ENCODE results near the gene AK9.
"Not testable (repeated sequence)": the region's sequence is repeated elsewhere in the genome, so short reads cannot be mapped to it uniquely, and the experiment has no call there.

Gene AK9

DNA sequence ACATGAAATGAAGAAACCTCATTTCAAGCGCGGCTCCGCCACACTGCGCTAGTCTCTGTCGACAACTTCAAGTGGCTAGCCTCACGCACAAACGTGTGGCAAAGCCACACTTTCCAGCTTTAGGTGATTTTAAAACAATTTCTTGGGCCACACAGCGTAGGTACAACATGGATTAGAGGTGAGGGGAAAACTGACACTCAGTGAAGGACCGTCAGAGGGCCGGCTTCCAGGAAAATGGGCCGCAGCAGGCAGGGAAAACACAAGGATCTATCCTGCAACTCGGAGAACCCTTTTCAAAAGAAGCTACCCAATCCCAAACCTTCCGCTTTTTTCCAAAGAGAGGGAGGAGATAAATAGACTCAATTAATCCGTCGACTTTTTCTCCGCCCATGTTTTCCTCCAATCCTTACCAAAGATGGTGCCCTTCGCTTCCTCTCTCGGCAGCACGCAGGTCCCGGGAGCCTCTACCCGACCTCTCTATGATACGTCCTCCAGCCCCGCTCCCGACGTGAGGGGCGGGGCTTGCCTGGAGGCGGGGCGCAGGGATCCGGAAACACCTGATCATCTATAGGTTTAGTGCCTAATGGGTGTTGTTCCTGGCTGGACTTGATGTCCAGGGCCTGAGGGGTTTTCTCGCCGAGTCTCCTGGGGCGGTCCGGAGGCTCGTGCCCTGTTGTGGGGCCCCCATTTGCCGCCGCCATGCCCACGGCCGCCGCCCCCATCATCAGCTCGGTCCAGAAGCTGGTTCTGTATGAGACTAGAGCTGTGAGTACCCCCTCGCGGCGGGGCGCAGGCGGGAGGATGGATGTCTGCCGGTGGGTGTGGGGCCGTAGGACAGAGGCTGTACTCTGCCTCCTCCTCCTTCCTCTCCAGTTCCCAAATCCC, at the start of gene AK9, which contains the start of gene FIG4:
Gene AK9 (minus strand): TSS at position 466 of the 885 bp plus-strand sequence. CDS start 15,457 bp downstream, outside the sequence.
Gene FIG4 (plus strand): TSS at position 560 of the 885 bp plus-strand sequence. CDS start 140 bp downstream, at position 700.
- peak; percentile 82 to 90 for DNase-seq (ENCODE audit: low read depth in 2 of 2)

DNA sequence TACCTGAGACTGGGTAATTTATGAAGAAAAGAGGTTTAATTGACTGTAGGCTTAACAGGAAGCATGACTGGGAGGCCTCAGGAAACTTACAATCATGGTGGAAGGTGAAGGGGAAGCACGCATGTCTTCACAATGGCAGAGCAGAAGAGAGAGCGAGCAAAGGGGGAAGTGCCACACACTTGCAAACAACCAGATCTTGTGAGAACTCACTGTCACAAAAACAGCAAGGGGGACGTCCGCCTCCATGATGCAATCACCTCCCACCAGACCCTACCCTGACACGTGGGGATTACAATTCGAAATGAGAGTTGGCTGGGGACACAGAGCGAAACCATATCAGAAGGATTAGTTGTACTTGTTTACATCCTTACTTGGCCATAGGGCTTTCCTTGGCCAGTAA, 49.8 kb upstream of the AK9 start:
- no peak for DNase-seq (ENCODE audit: low read depth in 2 of 2)

DNA sequence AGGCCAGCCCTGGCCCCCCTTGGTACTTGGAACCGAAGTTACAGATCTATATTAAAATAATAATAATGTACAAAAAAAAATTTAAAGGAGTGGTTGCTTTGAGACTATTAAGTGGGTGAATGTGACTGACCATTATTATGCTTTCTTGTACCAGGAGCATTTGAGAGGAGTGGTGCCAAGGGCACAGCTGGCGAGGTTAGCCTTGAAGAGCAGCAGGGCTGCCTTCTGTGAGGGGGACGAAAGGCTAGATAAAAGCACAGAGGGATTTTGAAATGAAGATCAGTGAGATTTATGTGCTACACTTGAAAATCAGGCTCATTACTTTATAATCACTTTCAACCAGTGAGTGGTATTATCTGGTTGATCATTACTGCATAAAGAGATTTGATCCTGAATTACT, 48.7 kb upstream of the AK9 start:
- no peak for DNase-seq (ENCODE audit: low read depth in 2 of 2)

DNA sequence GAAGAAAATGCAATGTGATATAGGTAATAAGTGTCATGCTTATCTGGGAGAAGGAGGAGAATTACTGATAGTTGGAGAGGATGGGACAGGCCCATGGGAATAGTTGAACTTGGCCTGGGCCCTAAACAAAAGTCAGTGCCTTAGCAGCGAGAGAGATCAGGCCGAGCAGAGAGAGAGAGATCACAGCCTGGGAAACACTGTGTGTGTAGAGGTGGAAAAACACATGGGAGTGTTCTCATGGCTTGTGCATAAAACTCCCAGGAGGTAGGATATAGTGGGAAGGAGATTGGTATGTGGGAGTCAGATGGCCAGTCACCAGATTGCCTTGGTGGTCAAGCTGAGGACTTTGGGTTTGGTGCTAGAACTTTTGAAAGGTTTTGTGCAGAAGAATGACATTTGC, 47.7 kb upstream of the AK9 start:
- no peak for DNase-seq (ENCODE audit: low read depth in 2 of 2)

DNA sequence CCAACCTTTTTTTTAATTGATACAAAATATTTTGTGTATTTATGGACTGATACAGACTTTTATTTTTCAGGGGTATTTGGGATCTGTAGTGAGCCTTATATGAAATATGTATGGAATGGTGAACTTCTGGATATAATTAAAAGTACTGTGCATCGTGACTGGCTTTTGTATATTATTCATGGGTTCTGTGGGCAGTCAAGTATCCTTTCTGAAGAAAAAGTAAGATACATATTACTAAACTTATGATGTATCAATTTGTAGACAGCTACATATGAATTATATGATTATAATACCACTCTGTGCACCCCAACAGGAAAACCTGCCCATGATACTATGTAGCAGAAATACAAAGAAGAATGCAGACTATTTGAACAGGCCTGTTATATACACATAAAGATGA, 47.3 kb upstream of the AK9 start:
- DNase-seq (ENCODE audit: low read depth in 2 of 2): no peak

DNA sequence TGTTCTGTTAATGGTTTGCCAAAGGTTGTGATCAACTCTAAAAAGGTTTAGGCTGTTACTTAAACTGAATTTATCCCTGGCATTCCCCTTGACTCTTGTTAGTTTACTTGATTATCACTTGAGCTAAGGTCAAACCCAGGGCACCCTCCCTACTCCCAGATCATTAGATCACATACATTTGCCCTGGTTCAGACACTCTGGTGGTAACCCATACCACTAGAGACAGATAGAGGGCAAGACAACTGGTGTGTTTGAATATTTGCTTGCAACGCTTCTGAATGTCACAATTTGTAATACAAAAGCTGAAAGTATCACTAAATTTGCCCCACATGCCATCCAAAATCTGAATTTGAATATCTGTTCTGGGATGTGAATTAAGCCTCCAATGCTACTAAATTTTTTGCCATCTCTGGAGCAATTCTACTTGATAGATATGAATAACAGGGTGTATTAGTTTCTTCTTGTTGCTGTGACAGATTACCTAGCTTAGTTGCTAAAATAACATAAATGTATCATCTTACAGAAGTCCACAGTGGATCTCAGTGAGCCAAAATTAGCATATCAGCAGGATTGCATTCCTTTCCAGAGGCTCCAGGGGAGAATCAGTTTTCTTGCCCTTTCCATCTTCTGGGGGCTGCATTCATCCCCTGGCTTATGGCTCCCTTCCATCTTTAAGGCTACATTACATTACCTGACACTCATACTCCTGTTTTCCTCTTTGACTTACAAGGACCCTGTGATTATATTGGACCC, 45.4 kb upstream of the AK9 start:
- no peak for DNase-seq (ENCODE audit: low read depth in 2 of 2)

DNA sequence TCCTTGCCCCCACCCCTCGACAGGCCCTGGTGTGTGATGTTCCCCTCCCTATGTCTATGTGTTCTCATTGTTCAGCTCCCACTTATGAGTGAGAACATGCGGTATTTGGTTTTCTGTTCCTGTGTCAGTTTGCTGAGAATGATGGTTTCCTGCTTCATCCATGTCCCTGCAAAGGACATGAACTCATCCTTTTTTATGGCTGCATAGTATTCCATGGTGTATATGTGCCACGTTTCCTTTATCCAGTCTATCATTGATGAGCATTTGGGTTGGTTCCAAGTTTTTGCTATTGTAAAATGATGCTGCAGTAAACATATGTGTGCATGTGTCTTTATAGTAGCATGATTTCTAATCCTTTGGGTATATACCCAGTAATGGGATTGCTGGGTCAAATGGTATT, 34.2 kb upstream of the AK9 start:
- not testable (repeated sequence) for DNase-seq (ENCODE audit: low read depth in 2 of 2)

DNA sequence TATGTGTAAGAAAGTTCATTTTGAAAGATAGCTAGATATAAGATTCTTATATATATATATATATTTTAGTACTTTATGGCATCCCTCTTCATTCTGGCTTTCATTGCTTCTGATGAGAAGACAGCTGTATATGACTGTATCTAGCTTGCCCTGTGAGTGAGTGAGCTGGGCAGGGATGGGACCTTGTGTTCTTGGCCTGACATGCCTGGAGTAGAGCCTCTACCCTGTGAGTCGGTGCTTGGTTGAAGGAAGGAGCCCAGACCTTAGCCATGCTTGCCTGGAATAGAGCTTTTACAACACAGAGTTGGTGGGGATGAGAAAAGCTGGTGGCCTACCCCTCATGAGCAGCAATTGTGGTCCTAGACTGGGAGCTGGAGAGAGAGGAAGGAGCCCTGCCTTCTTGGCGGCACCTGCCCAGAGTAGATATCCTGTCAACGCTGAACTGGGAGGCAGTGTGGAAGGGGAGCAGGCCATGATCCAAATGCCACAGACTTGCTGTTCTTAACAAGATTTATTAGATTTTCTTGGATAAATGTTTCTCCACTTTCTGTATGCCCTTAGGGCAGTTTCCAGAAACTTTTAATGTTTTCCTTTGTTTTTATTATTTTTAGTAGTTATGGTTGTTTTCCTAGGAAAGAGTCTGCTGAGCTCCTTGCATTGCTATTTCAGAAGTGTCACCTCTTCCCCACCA, 31.7 kb upstream of the AK9 start:
- no peak for DNase-seq (ENCODE audit: low read depth in 2 of 2)

DNA sequence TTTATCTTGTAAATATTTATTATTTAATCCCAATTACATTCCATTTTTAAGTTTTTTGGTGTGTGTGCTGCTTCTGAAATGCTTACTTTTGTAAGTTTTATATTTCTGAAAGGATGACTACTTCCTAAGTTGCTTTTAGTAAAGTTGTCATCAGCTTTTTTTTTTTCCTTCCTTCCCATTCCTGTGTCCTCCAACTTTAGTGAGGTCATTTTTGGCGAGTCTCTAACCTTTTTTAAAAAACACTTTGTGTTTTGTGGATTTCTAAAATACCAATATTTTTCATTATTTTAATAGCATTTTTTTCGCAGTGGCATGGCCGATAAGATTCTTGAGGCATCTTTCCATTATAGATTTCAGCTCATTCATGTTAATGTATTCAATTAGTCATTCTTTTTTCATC, 31.0 kb upstream of the AK9 start:
- no peak for DNase-seq (ENCODE audit: low read depth in 2 of 2)

DNA sequence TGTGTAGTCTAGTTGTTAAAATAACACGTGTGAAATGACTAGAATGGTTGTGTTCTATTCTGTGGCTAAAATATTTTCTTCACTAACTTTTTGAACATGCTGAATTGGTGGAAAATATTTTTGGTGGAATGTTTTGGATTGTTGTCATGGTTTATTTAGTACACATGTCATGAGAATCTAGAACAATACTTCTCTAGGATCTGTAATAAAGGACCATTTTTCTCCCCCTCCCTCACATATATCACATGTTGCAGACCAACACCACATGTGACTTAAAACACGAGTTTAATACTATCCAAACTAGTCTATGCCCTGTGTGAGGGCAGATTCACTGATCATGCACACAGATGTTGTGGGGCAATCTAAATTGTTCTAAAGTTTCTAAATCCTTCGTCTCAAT, 29.3 kb upstream of the AK9 start:
- DNase-seq (ENCODE audit: low read depth in 2 of 2): no peak

DNA sequence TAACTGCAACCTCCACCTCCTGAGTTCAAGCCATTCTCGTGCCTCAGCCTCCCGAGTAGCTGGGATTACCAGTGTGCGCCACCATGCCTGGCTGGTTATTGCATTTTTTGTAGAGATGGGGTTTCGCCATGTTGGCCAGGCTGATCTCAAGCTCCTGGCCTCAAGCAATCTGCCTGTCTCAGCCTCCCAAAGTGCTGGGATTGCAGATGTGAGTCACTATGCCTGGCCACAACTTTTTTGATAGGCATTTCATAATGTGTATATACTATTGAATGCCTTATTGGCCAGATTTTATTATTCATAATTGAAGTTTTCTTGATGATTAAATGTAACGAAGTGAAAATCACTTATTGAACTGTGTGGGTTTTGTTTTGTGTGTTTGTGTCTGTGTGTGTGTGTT, 28.0 kb upstream of the AK9 start:
- DNase-seq (ENCODE audit: low read depth in 2 of 2): no peak

DNA sequence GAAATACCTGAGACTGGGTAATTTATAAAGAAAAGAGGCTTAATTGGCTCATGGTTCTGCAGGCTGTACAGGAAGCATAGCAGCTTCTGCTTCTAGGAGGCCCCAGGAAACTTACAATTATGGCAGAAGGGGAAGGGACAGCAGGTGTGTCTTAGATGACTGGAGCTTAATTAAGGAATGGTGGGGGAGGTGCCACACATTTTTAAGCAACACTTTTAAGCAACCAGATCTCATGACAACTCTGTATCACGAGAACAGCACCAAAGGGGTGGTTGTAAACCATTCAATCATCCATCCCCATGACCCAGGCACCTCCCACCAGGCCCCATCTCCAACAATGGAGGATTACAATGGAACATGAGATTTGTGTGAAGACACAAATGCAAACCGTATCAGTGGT, 27.0 kb upstream of the AK9 start:
- DNase-seq (ENCODE audit: low read depth in 2 of 2): no peak

DNA sequence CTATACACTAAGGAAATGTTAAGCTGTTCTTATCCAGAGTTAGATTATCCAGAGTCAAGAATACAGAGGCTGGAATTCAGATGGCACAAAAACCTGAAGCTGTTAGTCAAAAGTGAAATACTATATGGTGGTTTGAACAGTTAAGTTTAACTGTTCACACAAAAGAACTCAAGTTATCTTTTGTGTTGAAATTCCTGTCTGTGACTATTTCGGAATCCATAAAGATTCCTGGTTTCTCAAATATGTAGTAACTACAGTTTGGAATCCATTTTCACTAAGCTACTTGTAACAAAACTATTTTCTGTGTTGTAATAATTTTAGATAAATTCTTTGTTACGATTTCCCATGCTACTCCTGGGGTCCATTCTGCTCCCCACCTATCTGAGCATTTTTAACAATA, 24.6 kb upstream of the AK9 start:
- DNase-seq (ENCODE audit: low read depth in 2 of 2): no peak

DNA sequence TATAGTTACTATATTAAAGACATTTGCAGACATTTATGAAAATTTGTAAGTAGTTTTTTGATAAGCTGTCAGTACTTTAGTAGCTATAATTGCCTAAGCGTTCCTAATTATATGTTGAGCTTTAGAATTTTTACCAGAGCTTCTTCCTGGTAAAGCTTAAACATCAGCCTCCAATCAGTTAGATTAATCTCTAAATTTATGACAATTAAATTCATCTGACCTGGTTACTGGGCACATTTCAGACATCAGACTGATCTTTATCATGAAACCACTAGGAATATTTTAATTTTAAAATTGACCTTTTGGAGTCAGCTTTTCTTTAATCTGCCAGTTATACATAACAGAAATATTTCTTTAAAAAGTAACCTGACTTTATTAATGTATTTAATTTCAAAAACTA, 23.6 kb upstream of the AK9 start:
- no peak for DNase-seq (ENCODE audit: low read depth in 2 of 2)

DNA sequence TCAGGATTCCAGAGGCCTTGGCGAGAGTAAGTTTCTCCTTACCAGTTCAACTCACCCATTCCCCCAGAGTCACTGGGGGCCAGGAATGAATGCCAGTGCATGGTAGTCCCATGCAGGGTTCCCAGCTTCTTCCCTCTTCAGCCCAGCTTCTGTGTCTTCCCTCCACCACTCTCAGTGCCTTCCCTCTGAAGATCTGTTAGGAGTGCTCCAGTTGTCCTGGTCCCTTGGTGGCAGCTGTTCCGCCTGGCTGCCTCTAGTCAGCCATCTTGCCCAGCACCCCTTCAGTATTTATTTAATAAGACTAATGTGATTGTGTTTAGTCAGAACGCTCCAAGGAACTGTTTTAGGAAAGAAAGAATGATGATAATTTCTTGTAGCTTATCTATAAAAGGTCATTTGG, 23.2 kb upstream of the AK9 start:
- no peak for DNase-seq (ENCODE audit: low read depth in 2 of 2)

DNA sequence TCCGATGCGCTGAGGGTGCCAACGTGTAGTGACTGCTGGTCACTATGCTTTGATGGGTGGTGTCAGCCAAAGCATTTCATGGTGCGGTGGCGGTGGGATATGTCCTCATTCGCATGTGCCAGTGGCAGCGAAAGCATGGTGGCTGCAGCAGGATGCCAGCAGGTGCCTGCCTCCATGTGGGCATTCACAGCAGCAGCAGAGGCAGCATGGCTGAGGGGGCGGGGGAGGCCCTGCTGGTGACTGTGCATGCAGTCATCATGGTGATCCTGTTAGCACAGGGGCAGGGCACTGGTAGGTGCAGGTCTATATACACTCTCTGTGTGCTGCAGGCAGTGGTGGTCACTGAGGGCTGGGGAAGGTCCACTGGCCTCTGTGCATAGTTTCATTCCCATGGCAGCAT, 22.1 kb upstream of the AK9 start:
- no peak for DNase-seq (ENCODE audit: low read depth in 2 of 2)

DNA sequence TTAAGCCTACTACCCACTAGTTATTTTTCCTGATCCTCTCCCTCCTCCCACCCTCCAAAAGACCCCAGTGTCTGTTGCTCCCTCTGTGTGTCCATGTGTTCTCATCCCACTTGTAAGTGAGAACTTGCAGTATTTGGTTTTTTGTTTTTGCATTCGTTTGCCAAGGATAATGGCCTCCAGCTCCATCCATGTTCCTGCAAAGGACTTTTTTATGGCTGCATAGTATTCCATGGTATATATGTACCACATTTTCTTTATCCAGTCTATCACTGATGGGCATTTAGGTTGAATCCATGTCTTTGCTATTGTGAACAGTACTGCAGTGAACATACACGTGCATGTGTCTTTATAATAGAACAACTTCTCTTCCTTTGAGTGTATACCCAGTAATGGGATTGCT, 17.1 kb upstream of the AK9 start:
- DNase-seq (ENCODE audit: low read depth in 2 of 2): not testable (repeated sequence)

DNA sequence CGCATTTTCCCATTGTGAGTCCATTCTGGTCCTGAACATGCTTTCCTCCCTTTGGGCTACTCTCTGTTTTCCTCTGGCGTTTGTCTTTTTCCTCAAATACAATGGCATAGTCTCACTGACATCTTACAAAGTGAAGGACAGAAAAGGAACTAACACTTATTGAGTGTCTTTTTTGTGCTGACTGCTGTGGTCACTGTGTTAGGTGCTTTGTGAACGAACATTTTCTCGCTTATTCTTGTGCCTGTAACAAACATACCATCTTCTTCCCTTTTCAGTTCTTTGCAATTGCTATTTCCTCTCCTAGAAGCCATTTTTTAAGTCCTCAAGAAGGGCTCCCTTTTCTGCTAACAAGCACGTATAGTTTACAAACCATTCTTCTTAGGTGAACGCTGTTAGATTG, 15.5 kb upstream of the AK9 start:
- no peak for DNase-seq (ENCODE audit: low read depth in 2 of 2)

DNA sequence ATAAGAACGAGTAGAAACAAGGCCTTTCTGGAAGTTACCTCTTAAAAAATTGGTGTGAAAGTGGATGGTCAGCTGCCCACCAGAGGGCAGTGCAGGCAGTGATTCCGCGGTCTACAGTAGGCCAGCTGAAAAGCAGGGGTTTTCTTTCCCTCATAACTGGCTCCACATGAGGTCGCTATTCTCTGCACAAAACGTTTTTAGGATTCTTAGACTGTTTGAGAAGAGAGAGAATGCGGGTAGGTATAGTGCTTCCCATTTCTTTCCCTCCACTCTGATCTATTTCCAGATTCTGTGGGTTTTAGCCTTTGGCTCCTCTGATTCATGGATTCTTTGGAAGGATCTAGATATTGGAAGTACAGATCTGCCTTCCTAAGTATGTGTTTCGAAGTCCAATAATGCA, 14.3 kb upstream of the AK9 start:
- peak; percentile 56 to 68 for DNase-seq (ENCODE audit: low read depth in 2 of 2)

DNA sequence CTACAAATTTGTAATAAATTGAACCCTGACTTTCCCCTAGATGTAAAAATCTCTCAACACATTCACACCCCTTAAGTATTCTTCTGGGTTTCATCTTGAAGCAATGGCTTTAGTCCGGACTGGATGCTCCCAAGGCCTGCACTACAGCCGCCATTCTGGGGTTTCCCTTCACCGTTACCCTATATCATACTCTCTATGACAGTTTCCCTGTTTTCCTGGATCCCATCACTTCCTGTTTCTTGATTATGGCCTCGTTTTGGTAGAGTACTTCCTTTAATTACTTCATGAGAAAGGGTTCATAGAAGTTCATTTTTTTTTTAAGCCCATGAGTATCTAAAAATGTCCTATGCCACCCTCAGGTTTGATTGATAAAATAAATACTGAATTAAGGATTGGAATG, 11.8 kb upstream of the AK9 start:
- no peak for DNase-seq (ENCODE audit: low read depth in 2 of 2)

DNA sequence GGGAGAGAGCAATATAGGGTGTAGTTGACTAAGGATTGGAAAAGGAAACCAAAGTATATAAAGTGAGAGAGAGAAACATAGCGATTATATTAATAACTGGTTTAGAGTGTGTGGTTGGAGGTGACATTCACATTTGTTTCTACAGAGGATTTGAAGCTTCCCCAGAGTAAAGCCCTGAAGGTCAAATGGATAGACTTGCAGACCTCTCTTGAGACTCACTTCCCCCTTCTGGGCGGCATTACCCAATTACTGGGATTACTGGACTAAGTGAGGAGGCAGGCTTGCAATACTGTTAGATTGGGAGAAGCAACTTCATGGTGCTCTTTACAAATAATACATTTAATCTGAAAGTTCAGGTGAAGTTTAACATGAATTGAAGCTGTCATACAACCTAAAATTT, 10.8 kb upstream of the AK9 start:
- no peak for DNase-seq (ENCODE audit: low read depth in 2 of 2)

DNA sequence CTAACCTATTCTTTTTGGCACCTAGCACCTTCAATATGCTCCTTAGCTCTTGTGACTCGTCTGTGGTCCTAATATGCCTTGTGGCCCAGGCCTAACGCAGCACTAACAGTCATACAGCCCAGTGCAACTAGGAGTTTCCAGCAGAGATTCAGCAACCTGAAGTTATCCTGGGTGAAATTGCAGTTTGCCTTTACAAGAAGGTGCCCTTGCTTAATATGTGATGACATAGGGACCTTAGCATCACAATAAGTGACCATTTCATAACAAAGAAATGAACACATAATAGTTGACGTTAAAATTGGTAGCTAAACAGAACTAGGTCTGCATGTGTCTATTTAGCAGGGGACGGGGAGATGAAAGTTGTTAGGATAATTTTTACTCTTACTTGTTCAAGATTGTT, 10.2 kb upstream of the AK9 start:
- DNase-seq (ENCODE audit: low read depth in 2 of 2): no peak

DNA sequence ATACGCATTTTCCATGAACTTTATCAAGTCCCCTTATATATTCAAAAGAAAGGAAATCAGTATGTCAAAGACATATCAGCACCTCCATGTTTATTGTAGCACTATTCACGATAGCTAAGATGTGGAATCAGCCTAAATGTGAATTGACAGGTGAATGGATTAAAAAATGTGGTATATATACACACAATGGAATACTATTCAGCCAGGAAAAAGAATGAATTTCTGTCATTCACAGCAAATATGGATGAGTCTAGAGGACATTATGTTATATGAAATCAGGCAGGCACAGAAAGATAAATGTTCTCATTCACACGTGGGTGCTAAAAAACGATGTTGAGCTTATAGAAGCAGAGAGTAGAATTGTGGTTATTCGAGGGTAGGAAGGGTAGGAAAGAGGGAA, 5.4 kb upstream of the AK9 start:
- DNase-seq (ENCODE audit: low read depth in 2 of 2): no peak

Measured in stimulated activated CD4-positive, alpha-beta T cell treated with anti-CD3 and anti-CD28 coated beads, Interleukin-4, amount 100 ng/mL, for 48 hours (primary cell).